Activated T-cell treated with anti-CD3 and anti-CD28 coated beads for 4 hours (primary cell): Measurements from ENCODE around the gene BRAT1.
"Not testable (repeated sequence)": the region's sequence is repeated elsewhere in the genome, so short reads cannot be mapped to it uniquely, and the experiment has no call there.

Experiments
- DNase-seq: peaks from one replicate; pipeline ENCODE4 v3.0.0-alpha.2; 2020

Gene BRAT1

GRCh38 chr7:2583798-2584580, 28.7 kb upstream of the BRAT1 start:
- DNase-seq = no peak

GRCh38 chr7:2582006-2582735, 26.8 kb upstream of the BRAT1 start:
- no peak for DNase-seq

- no peak for DNase-seq
Measured at GRCh38 chr7:2580636-2581035, 25.3 kb upstream of the BRAT1 start.

- DNase-seq = no peak
Measured at GRCh38 chr7:2577914-2578680, 22.8 kb upstream of the BRAT1 start.

GRCh38 chr7:2576742-2577491, 21.6 kb upstream of the BRAT1 start:
- no peak for DNase-seq

- DNase-seq = no peak
Measured at GRCh38 chr7:2575733-2576340, 20.5 kb upstream of the BRAT1 start.

- DNase-seq = no peak
Measured at GRCh38 chr7:2575046-2575732, 19.9 kb upstream of the BRAT1 start.

- DNase-seq = no peak
Measured at GRCh38 chr7:2573761-2574160, 18.4 kb upstream of the BRAT1 start.

- no peak for DNase-seq
Measured at GRCh38 chr7:2572101-2572842, 16.9 kb upstream of the BRAT1 start.

GRCh38 chr7:2571409-2571808, 16.1 kb upstream of the BRAT1 start:
- no peak for DNase-seq

- no peak for DNase-seq
Measured at GRCh38 chr7:2570021-2570420, 14.7 kb upstream of the BRAT1 start.

GRCh38 chr7:2569421-2569820, 14.1 kb upstream of the BRAT1 start:
- no peak for DNase-seq

- DNase-seq = no peak
Measured at GRCh38 chr7:2568521-2569223, 13.3 kb upstream of the BRAT1 start.

- no peak for DNase-seq
Measured at GRCh38 chr7:2567679-2568278, 12.5 kb upstream of the BRAT1 start.

GRCh38 chr7:2566890-2567678, 11.8 kb upstream of the BRAT1 start:
- DNase-seq = no peak

GRCh38 chr7:2566348-2566889, 11.1 kb upstream of the BRAT1 start:
- DNase-seq = no peak

GRCh38 chr7:2564970-2565540, 9.7 kb upstream of the BRAT1 start:
- DNase-seq = no peak

GRCh38 chr7:2563955-2564354, 8.6 kb upstream of the BRAT1 start:
- DNase-seq = not testable (repeated sequence)
